SJSA1 (cell line): ENCODE measurements around the gene PCYT2. TPM values are rescaled to one million over a fixed set of nuclear protein-coding genes. Genes with fewer than 3 reads are reported as not detected.

Source experiments
- DNase-seq, 2 experiments: peaks; one replicate each; pipeline ENCODE4 v3.0.0-alpha.2; 2015 to 2020; ENCODE audit warnings: low spot score in 2 of 2, low read depth in 1 of 2
- H3K27ac ChIP-seq: fragments of 250-450 bp; sonication (Bioruptor Pico); 2 replicates; pipeline ENCODE4 v1.5.1; 2020; ENCODE audit warnings: mild to moderate bottlenecking, moderate library complexity
- H3K27me3 ChIP-seq: fragments of 250-450 bp; sonication (Bioruptor Pico); replicated peaks from 2 replicates; pipeline ENCODE4 v1.5.1; 2020; ENCODE audit warnings: mild to moderate bottlenecking, moderate library complexity
- H3K36me3 ChIP-seq: fragments of 250-450 bp; sonication (Bioruptor Pico); 2 replicates; pipeline ENCODE4 v1.5.1; 2020; ENCODE audit warnings: mild to moderate bottlenecking
- H3K4me1 ChIP-seq: fragments of 250-450 bp; sonication (Bioruptor Pico); replicated peaks from 2 replicates; pipeline ENCODE4 v1.6.1; 2021; ENCODE audit warnings: mild to moderate bottlenecking
- H3K4me3 ChIP-seq: fragments of 250-450 bp; sonication (Bioruptor Pico); 2 replicates; pipeline ENCODE4 v1.5.1; 2020; ENCODE audit warnings: mild to moderate bottlenecking
- H3K9me3 ChIP-seq: fragments of 250-450 bp; sonication (Bioruptor Pico); replicated peaks from 2 replicates; pipeline ENCODE4 v1.5.1; 2020; ENCODE audit warnings: mild to moderate bottlenecking
- total RNA-seq: library from RNA; depleted of rRNA; stranded (reverse); fragments of >200 nt; shearing (Covaris generic); gene quantifications from 2 replicates; pipeline ENCODE4 v1.2.3, GENCODE V29; 2014

PCYT2 gene
- total RNA-seq, 1 experiment from 2014 or later = 74.2 TPM

GRCh38 chr17:81952792-81953228, 41.6 kb upstream of the PCYT2 start:
- Histone ChIP-seq H3K27ac (no peak overlapping the region), H3K27me3 (peaks cover 22% of the 10 kb centered on the region), H3K4me3 (no peak overlapping the region), H3K4me1 (no peaks in the 10 kb centered on the region), H3K9me3 (no peaks in the 10 kb centered on the region), H3K36me3 (no peaks in the 10 kb centered on the region)
- DNase-seq = no peak

DNA sequence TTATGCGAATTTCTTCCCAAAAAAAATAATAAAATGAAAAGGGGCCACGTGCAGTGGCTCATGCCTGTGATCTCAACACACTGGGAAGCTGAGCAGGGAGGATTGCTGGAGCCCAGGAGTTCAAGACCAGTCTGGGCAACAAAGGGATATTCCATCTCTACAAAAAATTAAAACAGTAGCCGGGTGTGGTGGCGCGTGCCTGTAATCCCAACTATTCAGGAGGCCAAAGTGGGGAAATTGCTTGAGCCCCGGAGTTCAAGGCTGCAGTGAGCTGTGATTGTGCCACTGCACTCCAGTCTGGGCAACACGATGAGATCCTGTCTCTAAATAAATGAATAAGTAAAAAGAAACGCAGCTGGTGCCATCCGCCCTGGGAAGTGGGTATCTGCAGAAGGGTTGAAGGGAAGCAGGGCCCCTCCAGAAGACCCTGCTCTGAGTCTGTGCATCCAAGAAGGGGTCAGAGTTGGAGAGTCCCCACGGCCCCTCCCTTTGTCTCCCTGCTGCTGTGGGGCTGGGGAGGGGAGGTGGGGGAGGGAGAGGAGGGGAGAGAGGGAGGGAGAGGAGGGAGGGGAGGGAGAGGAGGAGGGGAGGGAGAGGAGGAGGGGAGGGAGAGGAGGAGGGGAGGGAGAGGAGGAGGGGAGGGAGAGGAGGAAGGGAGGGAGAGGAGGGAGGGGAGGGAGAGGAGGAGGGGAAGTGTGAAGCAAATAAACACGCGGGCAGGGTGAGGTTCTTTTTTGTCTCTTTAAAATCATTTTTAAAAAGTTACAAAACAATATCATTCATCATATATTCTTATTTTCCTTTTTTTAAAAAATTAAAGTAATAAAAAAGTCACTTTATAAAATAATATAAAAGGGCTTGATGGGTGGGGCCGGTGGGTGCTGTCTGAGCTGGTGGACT, 40.8 kb upstream of the PCYT2 start:
- no peak for DNase-seq
- Histone ChIP-seq H3K4me3 (no peak overlapping the region), H3K27me3 (peaks cover 16% of the 10 kb centered on the region), H3K36me3 (no peaks in the 10 kb centered on the region), H3K9me3 (no peaks in the 10 kb centered on the region), H3K27ac (no peak overlapping the region), H3K4me1 (no peaks in the 10 kb centered on the region)

- no peak overlapping the region for H3K27ac ChIP-seq
- H3K9me3 ChIP-seq = no peaks in the 10 kb centered on the region
- DNase-seq = no peak
- H3K36me3 ChIP-seq = no peaks in the 10 kb centered on the region
- H3K27me3 ChIP-seq = peaks cover 20% of the 10 kb centered on the region; the same call in 1 of the 2 replicates
- no peak overlapping the region for H3K4me3 ChIP-seq
- no peaks in the 10 kb centered on the region for H3K4me1 ChIP-seq
Observed at GRCh38 chr17:81950501-81950900, 39.3 kb upstream of the PCYT2 start.

- DNase-seq = no peak
- Histone ChIP-seq H3K9me3 (no peaks in the 10 kb centered on the region), H3K4me1 (no peaks in the 10 kb centered on the region), H3K27me3 (peaks cover 28% of the 10 kb centered on the region), H3K4me3 (no peak overlapping the region), H3K36me3 (no peaks in the 10 kb centered on the region), H3K27ac (no peak overlapping the region)
Observed at GRCh38 chr17:81948635-81949378, 37.6 kb upstream of the PCYT2 start.

DNA sequence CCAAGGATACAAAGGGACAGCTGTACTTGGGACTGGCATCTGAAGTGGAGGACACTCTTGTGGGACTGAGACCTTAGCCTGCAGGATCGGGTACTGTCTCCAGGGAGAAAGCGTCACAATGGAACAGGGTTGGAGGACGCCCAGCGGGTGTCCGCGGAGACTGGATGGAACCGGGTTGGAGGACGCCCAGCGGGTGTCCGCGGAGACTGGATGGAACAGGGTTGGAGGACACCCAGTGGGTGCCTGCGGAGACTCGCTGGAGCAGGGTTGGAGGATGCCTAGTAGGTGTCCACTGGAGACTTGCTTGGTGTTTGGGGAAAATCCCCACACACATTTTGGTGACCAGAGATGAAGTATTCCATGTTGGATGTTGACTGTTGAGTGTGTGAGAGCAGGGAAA, 36.0 kb upstream of the PCYT2 start, which contains the start of gene MYADML2:
Gene MYADML2 (minus strand): TSS at position 45 of the 400 bp plus-strand sequence. CDS start 5,492 bp downstream, outside the sequence.
- peaks cover 36% of the 10 kb centered on the region for H3K27me3 ChIP-seq
- DNase-seq = no peak
- H3K27ac ChIP-seq = no peak within 1 kb of the TSS
- no peaks in the 10 kb centered on the region for H3K36me3 ChIP-seq
- H3K9me3 ChIP-seq = no peaks in the 10 kb centered on the region
- no peak within 1 kb of the TSS for H3K4me3 ChIP-seq
- no peaks in the 10 kb centered on the region for H3K4me1 ChIP-seq

DNA sequence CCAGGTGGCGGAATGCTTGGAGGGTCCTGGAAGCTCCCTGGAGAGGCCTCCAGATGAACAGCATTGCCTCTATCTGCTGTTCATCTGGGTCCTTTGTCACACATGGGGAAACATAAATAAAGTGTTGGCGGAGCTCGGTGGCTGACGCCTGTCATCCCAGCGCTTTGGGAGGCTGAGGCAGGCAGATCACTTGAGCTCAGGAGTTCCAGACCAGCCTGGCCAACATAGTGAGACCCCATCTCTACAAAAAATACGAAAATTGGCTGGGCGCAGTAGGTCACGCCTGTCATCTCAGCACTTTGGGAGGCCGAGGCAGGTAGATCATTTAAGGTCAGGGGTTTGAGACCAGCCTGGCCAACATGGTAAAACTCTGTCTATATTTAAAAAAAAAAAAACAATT, 33.7 kb upstream of the PCYT2 start:
- Histone ChIP-seq H3K27me3 (peaks cover 45% of the 10 kb centered on the region), H3K36me3 (no peaks in the 10 kb centered on the region), H3K4me3 (no peak overlapping the region), H3K9me3 (no peaks in the 10 kb centered on the region), H3K4me1 (no peaks in the 10 kb centered on the region), H3K27ac (no peak overlapping the region)
- DNase-seq = no peak

- Histone ChIP-seq H3K36me3 (no peaks in the 10 kb centered on the region), H3K4me3 (no peak overlapping the region), H3K9me3 (no peaks in the 10 kb centered on the region), H3K27me3 (peaks cover 44% of the 10 kb centered on the region), H3K27ac (no peak overlapping the region), H3K4me1 (peaks cover 3% of the 10 kb centered on the region)
- DNase-seq = no peak
Observed at GRCh38 chr17:81942167-81942553, 31.0 kb upstream of the PCYT2 start.

- H3K27ac ChIP-seq = no peak overlapping the region
- peaks cover 8% of the 10 kb centered on the region for H3K4me1 ChIP-seq
- no peak overlapping the region for H3K4me3 ChIP-seq
- no peaks in the 10 kb centered on the region for H3K36me3 ChIP-seq
- peaks cover 39% of the 10 kb centered on the region for H3K27me3 ChIP-seq
- no peak for DNase-seq
- H3K9me3 ChIP-seq = no peaks in the 10 kb centered on the region
Observed at GRCh38 chr17:81941484-81942166, 30.4 kb upstream of the PCYT2 start.

- Histone ChIP-seq H3K4me1 (peaks cover 13% of the 10 kb centered on the region), H3K27me3 (peaks cover 33% of the 10 kb centered on the region), H3K27ac (no peak overlapping the region), H3K4me3 (no peak overlapping the region), H3K36me3 (no peaks in the 10 kb centered on the region), H3K9me3 (no peaks in the 10 kb centered on the region)
- DNase-seq = no peak
Observed at GRCh38 chr17:81940538-81941483, 29.6 kb upstream of the PCYT2 start.

- no peaks in the 10 kb centered on the region for H3K36me3 ChIP-seq
- no peak overlapping the region for H3K27ac ChIP-seq
- DNase-seq = no peak
- no peaks in the 10 kb centered on the region for H3K9me3 ChIP-seq
- peaks cover 32% of the 10 kb centered on the region for H3K27me3 ChIP-seq
- H3K4me3 ChIP-seq = no peak overlapping the region
- peaks cover 13% of the 10 kb centered on the region for H3K4me1 ChIP-seq
Observed at GRCh38 chr17:81939881-81940385, 28.7 kb upstream of the PCYT2 start.

GRCh38 chr17:81939218-81939617, 28.0 kb upstream of the PCYT2 start:
- Histone ChIP-seq H3K9me3 (no peaks in the 10 kb centered on the region), H3K4me1 (peaks cover 13% of the 10 kb centered on the region), H3K36me3 (no peaks in the 10 kb centered on the region), H3K27ac (no peak overlapping the region), H3K27me3 (peaks cover 27% of the 10 kb centered on the region), H3K4me3 (no peak overlapping the region)
- DNase-seq = no peak

GRCh38 chr17:81935709-81936084, 24.5 kb upstream of the PCYT2 start:
- H3K9me3 ChIP-seq = no peaks in the 10 kb centered on the region
- no peaks in the 10 kb centered on the region for H3K36me3 ChIP-seq
- H3K4me3 ChIP-seq = no peak overlapping the region
- no peak for DNase-seq
- H3K27me3 ChIP-seq = 0 out of 2 replicates have a peak, but pooled peaks cover 6% of the 10 kb centered on the region
- peaks cover 13% of the 10 kb centered on the region for H3K4me1 ChIP-seq
- no peak overlapping the region for H3K27ac ChIP-seq
